ENCODE results near the gene ARFGEF3.

DNA sequence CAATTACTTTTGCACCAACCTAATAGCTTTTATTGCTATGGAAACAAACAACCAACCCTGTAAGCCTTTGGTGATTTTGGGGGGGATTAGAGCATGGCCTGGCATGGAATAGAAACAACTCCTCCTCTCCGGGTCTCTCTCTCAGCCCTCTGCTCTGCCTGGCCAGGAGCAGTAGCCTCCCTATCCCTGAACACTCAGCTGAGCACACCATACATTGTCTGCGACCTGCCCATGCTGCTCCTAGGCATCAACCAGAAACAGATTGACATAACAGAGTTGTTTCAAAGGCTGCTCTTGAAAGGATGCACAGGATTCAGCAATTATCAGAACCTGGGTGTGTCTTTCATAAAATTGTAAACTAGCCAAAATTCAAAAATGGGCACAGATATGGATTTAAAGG, 186.1 kb downstream of the ARFGEF3 start:
- TF ChIP-seq EP300 (IDR thresholded peaks at IDR 0.05) (no peak), POLR2A (IDR thresholded peaks at IDR 0.05) (no peak)
